HG02973 (cell line): Measurements from ENCODE around the gene COPE.

ENCODE experiments used
- ATAC-seq: cut with Tn5 transposase; IDR thresholded peaks from one replicate; pipeline ENCODE4 v1.9.1; 2021; ENCODE audit warnings: moderate library complexity; ENCODE audit not compliant: unreplicated experiment

COPE gene

GRCh38 chr19:18853755-18854427, 65.3 kb downstream of the COPE start:
- no peak for ATAC-seq

GRCh38 chr19:18852648-18853047, 66.5 kb downstream of the COPE start:
- no peak for ATAC-seq

GRCh38 chr19:18851673-18852325, 67.4 kb downstream of the COPE start:
- no peak for ATAC-seq

- no peak for ATAC-seq
Measured at GRCh38 chr19:18850471-18851375, 68.5 kb downstream of the COPE start.

- ATAC-seq, result no peak
Measured at GRCh38 chr19:18849838-18850400, 69.3 kb downstream of the COPE start.
